GM18502 (cell line): Measurements from ENCODE around the gene DNAAF1.
"Not testable (repeated sequence)": the region's sequence is repeated elsewhere in the genome, so short reads cannot be mapped to it uniquely, and the experiment has no call there.

Experiments used
- ATAC-seq: cut with Tn5 transposase; IDR thresholded peaks from one replicate; pipeline ENCODE4 v1.9.1; 2021; ENCODE audit warnings: mild to moderate bottlenecking; ENCODE audit not compliant: unreplicated experiment, poor library complexity

Gene DNAAF1

GRCh38 chr16:84205123-84205522 is 60.0 kb downstream of the DNAAF1 start:
- not testable (repeated sequence) for ATAC-seq

DNA sequence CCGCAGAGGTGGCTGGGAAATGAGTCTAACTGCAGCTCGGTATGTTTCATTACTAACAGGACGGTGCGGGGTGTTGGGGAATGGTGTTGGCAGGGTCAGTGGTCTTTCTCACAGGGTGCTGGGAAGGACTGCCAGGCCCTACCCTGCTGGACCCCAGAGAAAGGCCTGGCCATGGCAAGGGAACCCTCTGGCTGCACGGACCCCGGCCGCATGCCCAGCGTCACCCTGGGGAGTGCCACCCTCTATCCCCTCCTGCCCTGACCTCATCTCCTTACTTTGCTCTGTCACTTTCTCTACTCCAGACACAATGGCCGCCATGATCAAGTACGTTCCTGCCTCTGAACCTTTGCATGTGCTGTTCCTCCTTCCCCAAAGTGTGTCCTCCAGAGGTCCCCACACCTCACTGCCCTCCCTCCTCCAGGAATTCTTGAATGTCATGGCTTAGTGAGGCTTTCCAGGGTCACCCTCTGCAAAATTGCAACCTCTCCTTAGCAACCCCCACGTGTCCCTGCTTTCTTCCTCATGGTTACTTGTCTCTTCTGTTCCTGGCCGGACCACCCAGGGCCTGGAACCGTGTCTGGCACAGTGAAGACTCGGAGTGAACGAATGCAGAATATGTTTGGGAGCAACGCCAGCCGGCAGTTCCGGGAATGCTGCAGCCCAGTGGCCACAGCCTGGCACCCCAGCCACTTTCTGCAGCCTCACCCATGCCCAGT is 61.0 kb downstream of the DNAAF1 start:
- no peak for ATAC-seq

DNA sequence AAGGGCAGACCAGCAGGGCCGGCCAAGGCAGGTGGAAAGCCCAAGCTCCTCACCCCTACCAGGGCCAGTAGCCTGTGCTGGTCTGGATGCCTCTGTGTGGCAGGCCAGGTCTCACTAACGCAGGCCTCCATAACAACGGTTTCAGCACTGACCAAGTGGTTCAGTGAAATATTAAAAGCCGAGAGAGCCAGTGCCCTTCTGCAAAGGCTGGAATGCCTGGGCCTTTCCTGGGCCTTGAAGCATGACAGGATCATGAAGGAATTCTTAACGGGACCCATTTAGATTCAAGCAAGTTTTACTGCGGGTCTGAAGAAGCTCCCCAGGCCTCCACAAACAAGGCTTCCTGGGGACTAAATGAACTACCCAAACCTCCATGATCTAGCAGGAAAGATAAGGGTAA is 62.1 kb downstream of the DNAAF1 start:
- ATAC-seq, result no peak

GRCh38 chr16:84207879-84208278 is 62.8 kb downstream of the DNAAF1 start:
- no peak for ATAC-seq

GRCh38 chr16:84209989-84210388 is 64.9 kb downstream of the DNAAF1 start:
- ATAC-seq, result no peak

DNA sequence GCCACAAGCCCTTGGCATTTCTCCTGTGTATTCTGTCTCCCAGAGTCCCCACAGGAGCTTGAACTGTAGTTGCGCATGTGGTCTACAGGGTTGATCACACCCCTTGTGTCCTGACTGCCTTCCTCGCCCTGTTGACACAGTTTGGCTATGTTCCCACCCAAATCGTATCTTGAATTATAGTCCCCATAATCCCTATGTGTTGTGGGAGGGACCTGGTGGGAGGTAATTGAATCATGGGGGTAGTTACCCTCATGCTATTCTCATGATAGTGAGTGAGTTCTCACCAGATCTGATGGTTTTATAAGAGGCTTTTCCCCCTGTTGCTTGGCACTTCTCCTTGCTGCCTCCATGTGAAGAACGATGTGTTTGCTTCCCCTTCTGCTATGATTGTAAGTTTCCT is 67.0 kb downstream of the DNAAF1 start:
- ATAC-seq, result no peak

DNA sequence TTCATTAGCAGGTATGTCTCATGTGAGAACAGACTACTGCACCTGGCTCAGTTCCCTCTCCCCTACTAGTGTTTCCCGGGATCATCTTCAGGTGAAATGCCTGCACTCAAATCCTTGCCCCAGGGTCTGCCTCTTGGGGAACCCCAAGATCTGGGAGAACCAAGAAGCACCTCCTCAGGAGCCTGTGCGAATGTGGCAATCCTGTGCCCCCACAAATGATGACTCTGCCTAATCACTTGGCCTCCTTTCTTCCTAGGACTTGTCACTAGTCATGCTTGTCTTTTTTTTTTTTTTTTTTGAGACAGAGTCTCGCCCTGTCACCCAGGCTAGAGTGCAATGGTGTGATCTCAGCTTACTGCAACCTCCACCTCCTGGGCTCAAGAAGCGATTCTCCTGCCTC is 67.5 kb downstream of the DNAAF1 start:
- no peak for ATAC-seq

DNA sequence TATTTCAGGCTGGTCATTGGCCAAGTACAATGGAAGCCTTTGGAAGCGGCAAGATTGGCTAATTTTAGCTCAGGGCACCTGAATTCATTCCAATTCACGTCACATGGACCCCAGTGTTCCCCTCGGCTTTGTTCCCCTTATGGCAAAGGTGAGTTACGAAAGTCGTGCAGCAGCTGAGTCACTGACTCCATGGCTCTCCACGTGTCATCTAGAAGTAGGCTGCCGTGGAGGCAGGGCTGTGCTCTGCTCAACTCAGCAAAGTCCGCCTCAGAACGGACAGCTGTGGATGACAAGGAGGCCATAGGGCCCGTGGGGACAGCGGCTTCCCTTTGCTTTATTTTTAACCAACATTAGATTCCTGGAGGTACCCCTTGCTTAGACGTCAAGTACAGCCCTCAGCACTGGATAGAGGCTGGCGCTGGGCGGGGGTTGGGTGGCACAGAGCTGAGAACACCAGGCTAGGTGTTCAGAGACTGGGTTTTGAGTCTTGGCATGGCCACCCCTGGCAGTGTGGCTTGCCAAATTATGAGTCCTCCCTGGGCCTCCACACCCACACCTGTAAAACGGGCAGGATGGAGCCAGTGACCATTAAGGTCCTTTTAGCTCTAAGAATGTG is 69.5 kb downstream of the DNAAF1 start:
- ATAC-seq, result no peak

- ATAC-seq, result no peak
Measured at GRCh38 chr16:84215531-84215930, 70.4 kb downstream of the DNAAF1 start.

- not testable (repeated sequence) for ATAC-seq
Measured at GRCh38 chr16:84216144-84216543, 71.0 kb downstream of the DNAAF1 start.

- ATAC-seq, result no peak
Measured at GRCh38 chr16:84218176-84218823, 73.2 kb downstream of the DNAAF1 start.

DNA sequence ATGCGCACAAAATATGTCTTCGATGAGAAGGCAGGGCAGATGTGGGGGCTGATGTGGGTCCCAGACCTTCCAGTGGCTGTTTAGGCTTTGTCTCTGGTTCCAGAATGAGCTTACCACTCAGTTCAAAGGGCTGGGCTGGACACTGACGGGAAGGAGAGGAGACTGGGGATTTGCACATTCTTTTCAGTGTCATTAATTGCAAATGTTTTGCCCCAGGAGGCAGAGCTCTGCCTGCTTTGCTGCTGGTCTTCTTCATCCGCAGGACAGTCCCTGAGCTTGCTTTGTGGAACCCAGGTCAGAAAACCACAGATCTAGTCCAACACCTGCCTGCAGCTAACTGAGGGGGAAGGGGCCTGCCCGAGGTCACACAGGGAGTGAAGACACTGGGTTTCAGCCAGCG is 73.8 kb downstream of the DNAAF1 start:
- no peak for ATAC-seq

- no peak for ATAC-seq
Measured at GRCh38 chr16:84220851-84221250, 75.7 kb downstream of the DNAAF1 start.

DNA sequence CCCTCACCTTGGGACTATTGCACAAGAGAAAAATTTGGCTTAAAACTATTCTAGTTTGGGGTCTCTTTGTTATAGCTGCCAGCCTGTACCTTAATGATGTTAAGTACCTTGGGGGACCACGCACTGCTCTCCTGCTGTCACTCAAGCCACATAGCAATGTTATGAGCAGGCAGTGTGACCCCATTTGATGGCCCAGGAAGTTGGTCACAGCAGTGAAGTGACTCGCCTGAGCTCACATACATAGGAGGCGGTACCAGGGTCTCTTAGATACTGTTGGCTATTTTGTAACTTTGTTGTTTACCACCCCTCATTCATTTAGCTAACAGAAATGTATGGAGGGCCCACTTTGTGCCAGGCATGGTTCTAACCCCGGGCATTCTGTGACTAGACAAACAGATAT is 78.3 kb downstream of the DNAAF1 start:
- no peak for ATAC-seq

DNA sequence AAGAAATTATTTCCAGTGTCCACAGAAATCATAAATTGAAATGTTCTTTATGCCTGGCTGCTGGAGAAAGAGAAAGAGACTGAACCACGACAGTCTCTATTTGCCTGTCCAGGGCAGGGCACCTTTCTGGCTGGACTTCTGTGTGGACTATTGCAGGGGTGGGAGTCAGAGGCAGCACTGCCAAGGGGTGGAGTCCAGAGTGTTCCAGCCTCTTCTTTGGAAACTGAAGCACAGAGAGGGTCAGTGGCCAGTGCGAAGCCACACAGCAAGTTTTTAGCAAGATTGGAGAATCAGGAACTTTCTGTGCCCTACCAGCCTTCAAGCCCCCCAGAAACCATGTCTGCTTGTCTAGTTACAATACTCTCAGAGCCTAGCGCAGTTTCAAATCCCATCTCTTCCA is 79.4 kb downstream of the DNAAF1 start:
- no peak for ATAC-seq

- no peak for ATAC-seq
Measured at GRCh38 chr16:84225126-84225525, 80.0 kb downstream of the DNAAF1 start.

GRCh38 chr16:84225571-84225970 is 80.5 kb downstream of the DNAAF1 start:
- ATAC-seq, result no peak

DNA sequence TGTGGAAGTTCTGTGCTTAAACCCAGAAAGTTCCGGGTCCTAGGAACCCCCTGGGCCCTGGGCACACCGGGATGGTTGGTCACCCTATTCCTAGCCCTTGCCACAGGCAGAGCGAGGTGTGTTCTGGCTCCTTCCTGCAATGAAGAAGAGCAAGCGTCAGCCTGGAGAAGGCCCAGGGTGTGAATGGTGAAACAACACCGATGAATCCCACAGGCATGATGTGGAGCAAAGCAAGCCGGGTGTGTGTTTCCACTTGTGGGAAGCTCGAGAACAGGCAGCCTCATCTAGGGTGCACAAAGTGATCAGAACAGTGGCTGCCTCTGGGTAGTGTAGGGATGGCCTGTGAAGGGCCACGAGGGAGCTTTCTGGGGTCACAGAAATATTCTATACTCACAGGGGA is 80.9 kb downstream of the DNAAF1 start:
- ATAC-seq, result no peak
